LNCaP clone FGC (cell line): Measurements from ENCODE around the gene PPP1R27.

Experiments
- DNase-seq: peaks from one replicate; pipeline ENCODE4 v3.0.0-alpha.2; 2011; ENCODE audit warnings: low read depth
- H3K4me3 ChIP-seq: 2 replicates; pipeline ENCODE4 v1.5.1; 2011; ENCODE audit warnings: mild to moderate bottlenecking, low read depth, low read length, control low read depth
- CTCF ChIP-seq: IDR thresholded peaks from 2 replicates; pipeline ENCODE4 v1.5.1; 2012; ENCODE audit warnings: mild to moderate bottlenecking; ENCODE audit not compliant: control insufficient read depth, insufficient read depth; ENCODE audit errors: extremely low read depth

Gene PPP1R27

GRCh38 chr17:81844887-81845286 is 10.0 kb upstream of the PPP1R27 start:
- DNase-seq = no peak
- H3K4me3 ChIP-seq = no peak overlapping the region
- TF ChIP-seq CTCF = no peak

- H3K4me3 ChIP-seq = no peak overlapping the region
- TF ChIP-seq CTCF = no peak
- no peak for DNase-seq
Measured at GRCh38 chr17:81844327-81844851, 9.5 kb upstream of the PPP1R27 start.

GRCh38 chr17:81843713-81844326 is 9.0 kb upstream of the PPP1R27 start:
- DNase-seq = no peak
- no peak for TF ChIP-seq CTCF
- no peak overlapping the region for H3K4me3 ChIP-seq

GRCh38 chr17:81842725-81843504 is 8.1 kb upstream of the PPP1R27 start:
- TF ChIP-seq CTCF = no peak
- DNase-seq = no peak
- H3K4me3 ChIP-seq = no peak overlapping the region

GRCh38 chr17:81842378-81842724 is 7.5 kb upstream of the PPP1R27 start:
- DNase-seq = no peak
- TF ChIP-seq CTCF = no peak

GRCh38 chr17:81841866-81842265 is 7.0 kb upstream of the PPP1R27 start:
- TF ChIP-seq CTCF = no peak
- no peak overlapping the region for H3K4me3 ChIP-seq
- DNase-seq = no peak

More at GRCh38 chr17:81842378-81842724, 7.5 kb upstream of the PPP1R27 start:
- H3K4me3 ChIP-seq = no peak overlapping the region
